Adrenal gland (tissue), 5 donors: Measurements from ENCODE around the gene MAPK10.

Experiments used
- CTCF ChIP-seq, 6 experiments: fragments of 450-650 bp in 4 of 6; fragments of 200-600 bp in 2 of 6; sonication (generic) in 1 of 6; IDR thresholded peaks; 1 replicate in 5 of 6; 2 replicates in 1 of 6; pipeline versions ENCODE4 v1.5.1 to v1.8.0; 2016 to 2021; ENCODE audit warnings: antibody characterized with exemption in 6 of 6, mild to moderate bottlenecking in 2 of 6, moderate library complexity in 1 of 6
- POLR2A ChIP-seq, 2 donors: fragments of 450-650 bp; IDR thresholded peaks; one replicate each; pipeline ENCODE4 v1.6.1; 2017; ENCODE audit warnings: antibody characterized with exemption in 2 of 2, mild to moderate bottlenecking in 2 of 2, moderate library complexity in 1 of 2
- donor health status: DM: no; HTN: no; CAD: no.

- TF ChIP-seq CTCF (IDR thresholded peaks at IDR 0.05) (no peak), POLR2A (IDR thresholded peaks at IDR 0.05) (no peak)
These were observed 228.4 kb downstream of the MAPK10 start for GRCh38 chr4:86131456-86131855.
